ENCODE data around the gene RIBC1. TPM values are rescaled to one million over a fixed set of nuclear protein-coding genes. Genes with fewer than 3 reads are reported as not detected.

The RIBC1 gene
- total RNA-seq, 1 donor from 2014 or later: 2.0 TPM

GRCh38 chrX:53441531-53442321 lies 19.1 kb downstream of the RIBC1 start:
- DNase-seq (ENCODE audit: low spot score in 2 of 2, unreplicated experiment in 2 of 2): peak; percentile 47 to 73
- Mint-ChIP-seq H3K27ac (no peak overlapping the region), H3K27me3 (ENCODE audit: low read depth) (peaks cover 7% of the 10 kb centered on the region), H3K4me3 (peak overlapping the region; percentile 68), H3K9me3 (peaks cover 4% of the 10 kb centered on the region), H3K4me1 (peaks cover 9% of the 10 kb centered on the region), H3K36me3 (no peaks in the 10 kb centered on the region)
- TF ChIP-seq, protein P1, sequence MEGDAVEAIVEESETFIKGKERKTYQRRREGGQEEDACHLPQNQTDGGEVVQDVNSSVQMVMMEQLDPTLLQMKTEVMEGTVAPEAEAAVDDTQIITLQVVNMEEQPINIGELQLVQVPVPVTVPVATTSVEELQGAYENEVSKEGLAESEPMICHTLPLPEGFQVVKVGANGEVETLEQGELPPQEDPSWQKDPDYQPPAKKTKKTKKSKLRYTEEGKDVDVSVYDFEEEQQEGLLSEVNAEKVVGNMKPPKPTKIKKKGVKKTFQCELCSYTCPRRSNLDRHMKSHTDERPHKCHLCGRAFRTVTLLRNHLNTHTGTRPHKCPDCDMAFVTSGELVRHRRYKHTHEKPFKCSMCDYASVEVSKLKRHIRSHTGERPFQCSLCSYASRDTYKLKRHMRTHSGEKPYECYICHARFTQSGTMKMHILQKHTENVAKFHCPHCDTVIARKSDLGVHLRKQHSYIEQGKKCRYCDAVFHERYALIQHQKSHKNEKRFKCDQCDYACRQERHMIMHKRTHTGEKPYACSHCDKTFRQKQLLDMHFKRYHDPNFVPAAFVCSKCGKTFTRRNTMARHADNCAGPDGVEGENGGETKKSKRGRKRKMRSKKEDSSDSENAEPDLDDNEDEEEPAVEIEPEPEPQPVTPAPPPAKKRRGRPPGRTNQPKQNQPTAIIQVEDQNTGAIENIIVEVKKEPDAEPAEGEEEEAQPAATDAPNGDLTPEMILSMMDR (IDR thresholded peaks at IDR 0.05; ENCODE audit: unreplicated experiment): no peak

DNA sequence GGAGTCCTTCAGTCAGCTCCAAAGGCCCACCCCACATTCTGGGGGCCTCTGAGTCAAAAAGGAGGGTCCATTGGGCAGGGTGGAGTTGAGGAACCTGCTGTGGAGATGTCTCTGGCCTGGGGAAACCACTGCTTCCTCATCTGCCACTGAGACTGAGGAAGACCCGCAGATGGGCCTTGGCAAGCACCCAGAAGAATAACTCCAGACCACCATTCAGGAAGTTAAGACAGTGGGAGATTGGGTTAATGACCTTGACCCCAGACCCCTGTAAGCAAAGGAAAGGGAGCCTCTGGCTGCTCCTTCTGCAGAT lies 19.6 kb downstream of the RIBC1 start:
- TF ChIP-seq, protein P1 (IDR thresholded peaks at IDR 0.05; ENCODE audit: unreplicated experiment): no peak
- no peak for DNase-seq (ENCODE audit: low spot score in 2 of 2, unreplicated experiment in 2 of 2)
- Mint-ChIP-seq H3K9me3 (peaks cover 4% of the 10 kb centered on the region), H3K27ac (no peak overlapping the region), H3K4me1 (peaks cover 9% of the 10 kb centered on the region), H3K27me3 (ENCODE audit: low read depth) (peaks cover 7% of the 10 kb centered on the region), H3K4me3 (peak overlapping the region; percentile 68), H3K36me3 (no peaks in the 10 kb centered on the region)

DNA sequence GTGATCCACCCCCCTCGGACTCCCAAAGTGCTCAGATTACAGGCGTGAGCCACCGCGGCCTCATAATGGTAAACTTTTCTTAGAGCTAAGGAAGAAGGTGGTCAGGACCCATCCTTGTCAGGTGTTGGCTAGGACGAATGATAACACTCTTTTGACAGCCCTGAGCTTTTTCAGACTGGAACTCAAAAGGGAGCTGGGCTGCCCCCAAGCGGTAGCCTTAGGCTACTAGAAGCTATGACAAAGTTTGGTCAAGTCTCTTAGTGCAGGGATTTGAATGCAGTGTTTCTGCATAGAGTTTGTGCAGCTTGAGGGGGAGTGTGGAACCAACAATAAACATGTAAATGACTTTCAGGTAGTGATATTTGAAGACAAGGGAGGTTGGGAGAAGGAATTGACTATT lies 23.3 kb downstream of the RIBC1 start:
- peaks cover 6% of the 10 kb centered on the region for H3K4me1 Mint-ChIP-seq
- no peak for DNase-seq (ENCODE audit: low spot score in 2 of 2, unreplicated experiment in 2 of 2)
- H3K36me3 Mint-ChIP-seq: no peaks in the 10 kb centered on the region
- no peaks in the 10 kb centered on the region for H3K27me3 Mint-ChIP-seq (ENCODE audit: low read depth)
- H3K9me3 Mint-ChIP-seq: peaks cover 13% of the 10 kb centered on the region
- no peak overlapping the region for H3K4me3 Mint-ChIP-seq
- TF ChIP-seq, protein P1 (IDR thresholded peaks at IDR 0.05; ENCODE audit: unreplicated experiment): no peak
- no peak overlapping the region for H3K27ac Mint-ChIP-seq

DNA sequence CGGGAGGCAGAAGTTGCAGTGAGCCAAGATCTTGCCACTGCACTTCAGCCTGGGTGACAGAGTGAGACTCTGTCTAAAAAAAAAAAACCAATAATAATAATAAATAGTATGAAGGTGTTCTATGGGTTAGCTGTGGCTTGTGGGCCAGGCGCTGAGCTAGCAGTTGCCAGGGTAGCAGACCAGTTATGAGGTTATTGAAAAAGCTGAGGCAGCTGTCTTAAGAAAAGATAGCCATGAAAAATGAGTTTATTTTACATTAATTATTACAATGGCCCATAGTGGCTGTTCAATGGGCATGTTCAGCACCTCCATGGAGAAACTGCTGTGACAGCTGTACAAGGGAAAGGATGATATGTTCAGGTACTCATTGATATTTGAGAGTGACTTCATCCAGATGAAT lies 24.8 kb downstream of the RIBC1 start:
- no peak for DNase-seq (ENCODE audit: low spot score in 2 of 2, unreplicated experiment in 2 of 2)
- peaks cover 13% of the 10 kb centered on the region for H3K9me3 Mint-ChIP-seq
- TF ChIP-seq, protein P1 (IDR thresholded peaks at IDR 0.05; ENCODE audit: unreplicated experiment): no peak
- no peaks in the 10 kb centered on the region for H3K27me3 Mint-ChIP-seq (ENCODE audit: low read depth)
- H3K4me3 Mint-ChIP-seq: no peak overlapping the region
- H3K4me1 Mint-ChIP-seq: no peaks in the 10 kb centered on the region
- H3K27ac Mint-ChIP-seq: no peak overlapping the region
- H3K36me3 Mint-ChIP-seq: no peaks in the 10 kb centered on the region

- peaks cover 13% of the 10 kb centered on the region for H3K9me3 Mint-ChIP-seq
- no peak overlapping the region for H3K27ac Mint-ChIP-seq
- H3K4me1 Mint-ChIP-seq: no peaks in the 10 kb centered on the region
Observed at GRCh38 chrX:53449632-53450031, 27.0 kb downstream of the RIBC1 start.

More at GRCh38 chrX:53449632-53450031, 27.0 kb downstream of the RIBC1 start:
- TF ChIP-seq, protein P1 (IDR thresholded peaks at IDR 0.05; ENCODE audit: unreplicated experiment): no peak
- H3K4me3 Mint-ChIP-seq: no peak overlapping the region
- no peaks in the 10 kb centered on the region for H3K27me3 Mint-ChIP-seq (ENCODE audit: low read depth)
- H3K36me3 Mint-ChIP-seq: no peaks in the 10 kb centered on the region
- no peak for DNase-seq (ENCODE audit: low spot score in 2 of 2, unreplicated experiment in 2 of 2)
